ENCODE measurements around the gene TANC1.
A peak's percentile ranks its signal among the peaks of the same experiment; 100 is the strongest.

The TANC1 gene
- total RNA-seq: 0.56 to 1.2 reads per million in 2 donors

GRCh38 chr2:158968396-158969161 lies at the start of gene TANC1:
Gene TANC1 (plus strand): TSS chr2:158968640. CDS start chr2:159065911, 97,271 bp downstream.
- DNase-seq: peak; percentile 14

GRCh38 chr2:158921599-158922408 lies 46.6 kb upstream of the TANC1 start:
- DNase-seq: no peak

GRCh38 chr2:158922601-158923000 lies 45.8 kb upstream of the TANC1 start:
- no peak for DNase-seq

- no peak for DNase-seq
Observed at GRCh38 chr2:158923180-158923594, 45.3 kb upstream of the TANC1 start.

- no peak for DNase-seq
Observed at GRCh38 chr2:158923641-158924040, 44.8 kb upstream of the TANC1 start.

- no peak for DNase-seq
Observed at GRCh38 chr2:158926478-158926948, 41.9 kb upstream of the TANC1 start.

GRCh38 chr2:158928515-158928914 lies 39.9 kb upstream of the TANC1 start:
- DNase-seq: no peak

GRCh38 chr2:158928965-158929364 lies 39.5 kb upstream of the TANC1 start:
- no peak for DNase-seq

GRCh38 chr2:158931572-158931971 lies 36.9 kb upstream of the TANC1 start:
- no peak for DNase-seq

- DNase-seq: no peak
Observed at GRCh38 chr2:158932131-158932645, 36.3 kb upstream of the TANC1 start.

- no peak for DNase-seq
Observed at GRCh38 chr2:158934170-158934569, 34.3 kb upstream of the TANC1 start.

- DNase-seq: no peak
Observed at GRCh38 chr2:158935617-158936016, 32.8 kb upstream of the TANC1 start.

GRCh38 chr2:158936978-158937377 lies 31.5 kb upstream of the TANC1 start:
- DNase-seq: no peak

GRCh38 chr2:158940356-158940755 lies 28.1 kb upstream of the TANC1 start:
- DNase-seq: no peak

GRCh38 chr2:158943973-158944372 lies 24.5 kb upstream of the TANC1 start:
- DNase-seq: no peak

- no peak for DNase-seq
Observed at GRCh38 chr2:158948964-158949699, 19.3 kb upstream of the TANC1 start.

GRCh38 chr2:158953454-158953853 lies 15.0 kb upstream of the TANC1 start:
- DNase-seq: no peak

GRCh38 chr2:158953926-158954763 lies 14.3 kb upstream of the TANC1 start:
- DNase-seq: no peak

- no peak for DNase-seq
Observed at GRCh38 chr2:158955842-158956365, 12.5 kb upstream of the TANC1 start.

GRCh38 chr2:158958365-158958764 lies 10.1 kb upstream of the TANC1 start:
- no peak for DNase-seq

- DNase-seq: no peak
Observed at GRCh38 chr2:158960193-158960592, 8.2 kb upstream of the TANC1 start.

GRCh38 chr2:158962074-158962473 lies 6.4 kb upstream of the TANC1 start:
- no peak for DNase-seq

Data from activated gamma-delta T cell (primary cell).